Gastroesophageal sphincter (tissue), 3 donors: Measurements from ENCODE around the gene THSD4.

Source experiments
- POLR2A ChIP-seq, 2 donors: fragments of 450-650 bp; IDR thresholded peaks; one replicate each; pipeline ENCODE4 v1.6.1; 2017; ENCODE audit warnings: antibody characterized with exemption in 2 of 2, mild to moderate bottlenecking in 2 of 2, moderate library complexity in 1 of 2
- TF ChIP-seq, protein P1 (sequence below), 4 experiments: fragments of 200-600 bp in 2 of 4; fragments of 450-650 bp in 2 of 4; sonication (generic) in 1 of 4; IDR thresholded peaks; one replicate each; pipeline ENCODE4 v1.5.1; 2017 to 2019; ENCODE audit warnings: antibody characterized with exemption in 4 of 4, mild to moderate bottlenecking in 2 of 4, moderate library complexity in 2 of 4

- TF ChIP-seq POLR2A (IDR thresholded peaks at IDR 0.05), result no peak
- TF ChIP-seq, protein P1, sequence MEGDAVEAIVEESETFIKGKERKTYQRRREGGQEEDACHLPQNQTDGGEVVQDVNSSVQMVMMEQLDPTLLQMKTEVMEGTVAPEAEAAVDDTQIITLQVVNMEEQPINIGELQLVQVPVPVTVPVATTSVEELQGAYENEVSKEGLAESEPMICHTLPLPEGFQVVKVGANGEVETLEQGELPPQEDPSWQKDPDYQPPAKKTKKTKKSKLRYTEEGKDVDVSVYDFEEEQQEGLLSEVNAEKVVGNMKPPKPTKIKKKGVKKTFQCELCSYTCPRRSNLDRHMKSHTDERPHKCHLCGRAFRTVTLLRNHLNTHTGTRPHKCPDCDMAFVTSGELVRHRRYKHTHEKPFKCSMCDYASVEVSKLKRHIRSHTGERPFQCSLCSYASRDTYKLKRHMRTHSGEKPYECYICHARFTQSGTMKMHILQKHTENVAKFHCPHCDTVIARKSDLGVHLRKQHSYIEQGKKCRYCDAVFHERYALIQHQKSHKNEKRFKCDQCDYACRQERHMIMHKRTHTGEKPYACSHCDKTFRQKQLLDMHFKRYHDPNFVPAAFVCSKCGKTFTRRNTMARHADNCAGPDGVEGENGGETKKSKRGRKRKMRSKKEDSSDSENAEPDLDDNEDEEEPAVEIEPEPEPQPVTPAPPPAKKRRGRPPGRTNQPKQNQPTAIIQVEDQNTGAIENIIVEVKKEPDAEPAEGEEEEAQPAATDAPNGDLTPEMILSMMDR (IDR thresholded peaks at IDR 0.05), result no peak
These were observed 495.7 kb downstream of the THSD4 start for GRCh38 chr15:71610728-71611552.
